ENCODE measurements around the gene C10orf71.

Gene C10orf71

GRCh38 chr10:49318755-49319154 is 19.8 kb downstream of the C10orf71 start:
- no peak for DNase-seq

GRCh38 chr10:49319206-49319605 is 20.2 kb downstream of the C10orf71 start:
- no peak for DNase-seq

- no peak for DNase-seq
Observed at GRCh38 chr10:49320191-49320590, 21.2 kb downstream of the C10orf71 start.

- DNase-seq, result no peak
Observed at GRCh38 chr10:49321021-49321420, 22.1 kb downstream of the C10orf71 start.

- no peak for DNase-seq
Observed at GRCh38 chr10:49322371-49323170, 23.6 kb downstream of the C10orf71 start.

- DNase-seq, result no peak
Observed at GRCh38 chr10:49323171-49323895, 24.4 kb downstream of the C10orf71 start.

- no peak for DNase-seq
Observed at GRCh38 chr10:49323896-49324270, 24.9 kb downstream of the C10orf71 start.

GRCh38 chr10:49324711-49325110 is 25.7 kb downstream of the C10orf71 start:
- no peak for DNase-seq

GRCh38 chr10:49325131-49325915 is 26.4 kb downstream of the C10orf71 start:
- no peak for DNase-seq

- DNase-seq, result no peak
Observed at GRCh38 chr10:49325916-49326783, 27.2 kb downstream of the C10orf71 start.

GRCh38 chr10:49327036-49327813 is 28.3 kb downstream of the C10orf71 start:
- no peak for DNase-seq

GRCh38 chr10:49328401-49329145 is 29.6 kb downstream of the C10orf71 start:
- no peak for DNase-seq

- no peak for DNase-seq
Observed at GRCh38 chr10:49329146-49329505, 30.2 kb downstream of the C10orf71 start.

GRCh38 chr10:49330127-49330665 is 31.2 kb downstream of the C10orf71 start:
- DNase-seq, result no peak

GRCh38 chr10:49331431-49331830 is 32.5 kb downstream of the C10orf71 start:
- DNase-seq, result no peak

- DNase-seq, result no peak
Observed at GRCh38 chr10:49332333-49332732, 33.4 kb downstream of the C10orf71 start.

GRCh38 chr10:49332768-49333167 is 33.8 kb downstream of the C10orf71 start:
- DNase-seq, result no peak

GRCh38 chr10:49333192-49333591 is 34.2 kb downstream of the C10orf71 start:
- DNase-seq, result no peak

GRCh38 chr10:49334964-49335363 is 36.0 kb downstream of the C10orf71 start:
- no peak for DNase-seq

- peak; percentile 12 for DNase-seq
Observed at GRCh38 chr10:49335364-49335972, 36.5 kb downstream of the C10orf71 start.

All from activated CD4-positive, alpha-beta T cell treated with anti-CD3 and anti-CD28 coated beads, Interleukin-2, amount 50 U/mL, for 16 hours (primary cell).